ENCODE results near the gene PRDM10. TPM values are rescaled to one million over a fixed set of nuclear protein-coding genes. Genes with fewer than 3 reads are reported as not detected.
"Not testable (repeated sequence)": the region's sequence is repeated elsewhere in the genome, so short reads cannot be mapped to it uniquely, and the experiment has no call there.

Gene PRDM10
- total and polyA plus RNA-seq, 10 of the 15 experiments (the other 5 are each of a cell fraction or from before 2014, with no cell fraction given) = 0.93 to 6.2 (median 4.1) TPM

DNA sequence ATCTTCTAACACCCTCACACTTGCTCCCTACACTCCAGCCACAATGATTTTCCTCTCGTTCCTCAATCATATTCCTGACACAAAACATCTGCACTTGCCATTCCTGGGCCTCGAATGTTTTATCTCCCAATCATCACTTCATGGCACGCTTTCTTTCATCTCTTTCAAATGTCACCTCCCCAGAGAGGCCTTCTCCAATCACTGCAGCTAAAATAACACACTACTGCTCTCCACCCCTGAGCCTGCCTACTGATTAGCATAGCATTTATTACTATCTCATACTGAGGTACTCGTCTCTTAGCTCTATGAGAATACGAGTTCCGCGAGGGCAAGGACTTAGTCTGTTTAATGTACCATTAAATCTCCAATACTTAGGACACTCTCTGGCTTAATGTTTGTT lies 130.7 kb downstream of the PRDM10 start (continued):
- TF ChIP-seq, protein P1, sequence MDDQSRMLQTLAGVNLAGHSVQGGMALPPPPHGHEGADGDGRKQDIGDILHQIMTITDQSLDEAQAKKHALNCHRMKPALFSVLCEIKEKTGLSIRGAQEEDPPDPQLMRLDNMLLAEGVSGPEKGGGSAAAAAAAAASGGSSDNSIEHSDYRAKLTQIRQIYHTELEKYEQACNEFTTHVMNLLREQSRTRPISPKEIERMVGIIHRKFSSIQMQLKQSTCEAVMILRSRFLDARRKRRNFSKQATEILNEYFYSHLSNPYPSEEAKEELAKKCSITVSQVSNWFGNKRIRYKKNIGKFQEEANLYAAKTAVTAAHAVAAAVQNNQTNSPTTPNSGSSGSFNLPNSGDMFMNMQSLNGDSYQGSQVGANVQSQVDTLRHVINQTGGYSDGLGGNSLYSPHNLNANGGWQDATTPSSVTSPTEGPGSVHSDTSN (IDR thresholded peaks at IDR 0.05; ENCODE audit: insufficient replicate concordance, low read depth, low read length) = no peak
- TF ChIP-seq STAT1 (conservative IDR thresholded peaks at IDR 0.05) (no peak), YBX1 (IDR thresholded peaks at IDR 0.05) (no peak)
- TF ChIP-seq, protein P2, sequence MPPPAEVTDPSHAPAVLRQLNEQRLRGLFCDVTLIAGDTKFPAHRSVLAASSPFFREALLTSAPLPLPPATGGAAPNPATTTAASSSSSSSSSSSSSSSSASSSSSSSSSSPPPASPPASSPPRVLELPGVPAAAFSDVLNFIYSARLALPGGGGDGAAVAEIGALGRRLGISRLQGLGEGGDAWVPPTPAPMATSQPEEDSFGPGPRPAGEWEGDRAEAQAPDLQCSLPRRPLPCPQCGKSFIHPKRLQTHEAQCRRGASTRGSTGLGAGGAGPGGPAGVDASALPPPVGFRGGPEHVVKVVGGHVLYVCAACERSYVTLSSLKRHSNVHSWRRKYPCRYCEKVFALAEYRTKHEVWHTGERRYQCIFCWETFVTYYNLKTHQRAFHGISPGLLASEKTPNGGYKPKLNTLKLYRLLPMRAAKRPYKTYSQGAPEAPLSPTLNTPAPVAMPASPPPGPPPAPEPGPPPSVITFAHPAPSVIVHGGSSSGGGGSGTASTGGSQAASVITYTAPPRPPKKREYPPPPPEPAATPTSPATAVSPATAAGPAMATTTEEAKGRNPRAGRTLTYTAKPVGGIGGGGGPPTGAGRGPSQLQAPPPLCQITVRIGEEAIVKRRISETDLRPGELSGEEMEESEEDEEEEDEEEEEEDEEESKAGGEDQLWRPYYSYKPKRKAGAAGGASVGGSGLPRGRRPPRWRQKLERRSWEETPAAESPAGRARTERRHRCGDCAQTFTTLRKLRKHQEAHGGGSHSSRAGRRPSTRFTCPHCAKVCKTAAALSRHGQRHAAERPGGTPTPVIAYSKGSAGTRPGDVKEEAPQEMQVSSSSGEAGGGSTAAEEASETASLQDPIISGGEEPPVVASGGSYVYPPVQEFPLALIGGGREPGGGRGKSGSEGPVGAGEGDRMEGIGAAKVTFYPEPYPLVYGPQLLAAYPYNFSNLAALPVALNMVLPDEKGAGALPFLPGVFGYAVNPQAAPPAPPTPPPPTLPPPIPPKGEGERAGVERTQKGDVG (CRISPR knock-in tag; IDR thresholded peaks at IDR 0.05) = no peak

DNA sequence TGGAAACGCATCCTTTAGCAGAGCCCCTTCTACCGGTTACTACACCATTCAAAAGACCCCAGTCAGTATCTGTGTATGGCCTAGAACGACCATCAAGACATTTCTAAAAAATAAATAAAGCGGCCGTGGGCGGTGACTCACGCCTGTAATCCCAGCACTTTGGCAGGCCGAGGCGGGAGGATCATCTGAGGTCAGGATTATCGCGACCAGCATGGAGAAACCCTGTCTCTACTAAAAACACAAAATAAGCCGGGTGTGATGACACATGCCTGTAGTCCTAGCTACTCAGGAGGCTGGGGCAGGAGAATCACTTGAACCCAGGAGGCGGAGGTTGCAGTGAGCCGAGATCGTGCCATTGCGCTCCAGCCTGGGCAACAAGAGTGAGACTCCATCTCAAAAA lies 134.0 kb downstream of the PRDM10 start:
- ATAC-seq; H3K9ac ChIP-seq (ENCODE audit: control insufficient read depth, insufficient read depth, low read length); in situ Hi-C loops (cut with MboI); H4K20me1 ChIP-seq (ENCODE audit: control insufficient read depth, insufficient read depth); RAD21 ChIA-PET (ENCODE audit: unreplicated experiment); H3K4me3 ChIP-seq; POLR2A ChIA-PET; SMC1A ChIA-PET (ENCODE audit: uncharacterized antibody, unreplicated experiment); DNase-seq (ENCODE audit: low read depth, low spot score); FAIRE-seq; intact Hi-C loops (cut with micrococcal nuclease; ENCODE audit: unreplicated experiment); H3K27ac ChIP-seq (ENCODE audit: control insufficient read depth, insufficient read depth); H3K79me2 ChIP-seq (ENCODE audit: control insufficient read depth, insufficient read depth, low read length); H2AFZ ChIP-seq (ENCODE audit: control insufficient read depth, low read depth, low read length); H3K4me1 ChIP-seq (ENCODE audit: control insufficient read depth, insufficient read depth, low read length); CTCF ChIA-PET; H3K27me3 ChIP-seq (replicated peaks in 1 of 2; ENCODE audit: control insufficient read depth in 2 of 2, insufficient read depth in 2 of 2, low read length in 1 of 2); BruUV-seq (replicated peaks); H3K9me3 ChIP-seq (replicated peaks; ENCODE audit: control insufficient read depth, insufficient read depth, low read length); H3K4me2 ChIP-seq (ENCODE audit: control insufficient read depth, insufficient read depth): not testable (repeated sequence)
- 96% methylated on average over 16 of the region's 16 CpGs for WGBS (ENCODE audit: insufficient coverage, insufficient replicate concordance, low lambda C conversion rate, missing lambda C conversion rate)
- H3K36me3 ChIP-seq (ENCODE audit: control insufficient read depth in 2 of 2, insufficient read depth in 2 of 2, low read length in 1 of 2) = peaks cover 28 to 37% of the 10 kb centered on the region in 2 experiments

All from GM12878 (cell line).